ENCODE data around the gene NUDT19.
"Not testable (repeated sequence)": the region's sequence is repeated elsewhere in the genome, so short reads cannot be mapped to it uniquely, and the experiment has no call there.

NUDT19 gene

GRCh38 chr19:32718286-32718685 is 26.7 kb downstream of the NUDT19 start:
- no peak overlapping the region for H3K9ac ChIP-seq (ENCODE audit: low read depth, low read length)
- H3K36me3 ChIP-seq (ENCODE audit: insufficient read depth, low read length), result peaks cover 7% of the 10 kb centered on the region
- no peak overlapping the region for H3K4me3 ChIP-seq (ENCODE audit: low read length)
- no peaks in the 10 kb centered on the region for H3K27me3 ChIP-seq (ENCODE audit: control insufficient read depth, insufficient read depth, low read length)
- no peaks in the 10 kb centered on the region for H3K4me1 ChIP-seq (ENCODE audit: control insufficient read depth, insufficient read depth, low read length)
- H3K4me2 ChIP-seq (ENCODE audit: low read length), result no peak overlapping the region
- no peaks in the 10 kb centered on the region for H3K9me3 ChIP-seq (replicated peaks; ENCODE audit: low read length)

GRCh38 chr19:32719611-32720059 is 28.0 kb downstream of the NUDT19 start, which contains the start of gene TDRD12:
Gene TDRD12 (plus strand): TSS chr19:32719767. CDS start chr19:32720073, 306 bp downstream.
- Histone ChIP-seq H3K4me3 (ENCODE audit: low read length) (no peak within 1 kb of the TSS), H3K9me3 (replicated peaks; ENCODE audit: low read length) (no peaks in the 10 kb centered on the region), H3K4me1 (ENCODE audit: control insufficient read depth, insufficient read depth, low read length) (no peaks in the 10 kb centered on the region), H3K27me3 (ENCODE audit: control insufficient read depth, insufficient read depth, low read length) (no peaks in the 10 kb centered on the region), H3K4me2 (ENCODE audit: low read length) (no peak within 1 kb of the TSS), H3K9ac (ENCODE audit: low read depth, low read length) (no peak within 1 kb of the TSS), H3K36me3 (ENCODE audit: insufficient read depth, low read length) (peaks cover 3% of the 10 kb centered on the region)

- H3K27me3 ChIP-seq (ENCODE audit: control insufficient read depth, insufficient read depth, low read length), result no peaks in the 10 kb centered on the region
- H3K9ac ChIP-seq (ENCODE audit: low read depth, low read length), result no peak overlapping the region
- H3K9me3 ChIP-seq (replicated peaks; ENCODE audit: low read length), result no peaks in the 10 kb centered on the region
- H3K4me2 ChIP-seq (ENCODE audit: low read length), result no peak overlapping the region
- H3K4me1 ChIP-seq (ENCODE audit: control insufficient read depth, insufficient read depth, low read length), result no peaks in the 10 kb centered on the region
- H3K4me3 ChIP-seq (ENCODE audit: low read length), result no peak overlapping the region
- peaks cover 3% of the 10 kb centered on the region for H3K36me3 ChIP-seq (ENCODE audit: insufficient read depth, low read length)
Observed at GRCh38 chr19:32720216-32720935, 28.8 kb downstream of the NUDT19 start.

- no peaks in the 10 kb centered on the region for H3K27me3 ChIP-seq (ENCODE audit: control insufficient read depth, insufficient read depth, low read length)
- peaks cover 3% of the 10 kb centered on the region for H3K36me3 ChIP-seq (ENCODE audit: insufficient read depth, low read length)
- no peaks in the 10 kb centered on the region for H3K9me3 ChIP-seq (replicated peaks; ENCODE audit: low read length)
- H3K9ac ChIP-seq (ENCODE audit: low read depth, low read length), result no peak overlapping the region
- no peaks in the 10 kb centered on the region for H3K4me1 ChIP-seq (ENCODE audit: control insufficient read depth, insufficient read depth, low read length)
- H3K4me2 ChIP-seq (ENCODE audit: low read length), result no peak overlapping the region
- H3K4me3 ChIP-seq (ENCODE audit: low read length), result no peak overlapping the region
Observed at GRCh38 chr19:32720936-32721250, 29.3 kb downstream of the NUDT19 start.

- peaks cover 6% of the 10 kb centered on the region for H3K27me3 ChIP-seq (ENCODE audit: control insufficient read depth, insufficient read depth, low read length)
- H3K4me3 ChIP-seq (ENCODE audit: low read length), result no peak overlapping the region
- no peaks in the 10 kb centered on the region for H3K36me3 ChIP-seq (ENCODE audit: insufficient read depth, low read length)
- no peak overlapping the region for H3K9ac ChIP-seq (ENCODE audit: low read depth, low read length)
- no peaks in the 10 kb centered on the region for H3K4me1 ChIP-seq (ENCODE audit: control insufficient read depth, insufficient read depth, low read length)
- no peak overlapping the region for H3K4me2 ChIP-seq (ENCODE audit: low read length)
- H3K9me3 ChIP-seq (replicated peaks; ENCODE audit: low read length), result no peaks in the 10 kb centered on the region
Observed at GRCh38 chr19:32735936-32736335, 44.3 kb downstream of the NUDT19 start.

- Histone ChIP-seq H3K4me1 (ENCODE audit: control insufficient read depth, insufficient read depth, low read length) (no peaks in the 10 kb centered on the region), H3K4me3 (ENCODE audit: low read length) (no peak overlapping the region), H3K36me3 (ENCODE audit: insufficient read depth, low read length) (no peaks in the 10 kb centered on the region), H3K4me2 (ENCODE audit: low read length) (no peak overlapping the region), H3K9ac (ENCODE audit: low read depth, low read length) (no peak overlapping the region), H3K27me3 (ENCODE audit: control insufficient read depth, insufficient read depth, low read length) (peaks cover 18% of the 10 kb centered on the region), H3K9me3 (replicated peaks; ENCODE audit: low read length) (no peaks in the 10 kb centered on the region)
Observed at GRCh38 chr19:32743021-32743420, 51.4 kb downstream of the NUDT19 start.

GRCh38 chr19:32743447-32743846 is 51.8 kb downstream of the NUDT19 start:
- Histone ChIP-seq H3K9me3 (replicated peaks; ENCODE audit: low read length) (no peaks in the 10 kb centered on the region), H3K36me3 (ENCODE audit: insufficient read depth, low read length) (no peaks in the 10 kb centered on the region), H3K4me3 (ENCODE audit: low read length) (no peak overlapping the region), H3K9ac (ENCODE audit: low read depth, low read length) (no peak overlapping the region), H3K27me3 (ENCODE audit: control insufficient read depth, insufficient read depth, low read length) (peaks cover 21% of the 10 kb centered on the region), H3K4me2 (ENCODE audit: low read length) (no peak overlapping the region), H3K4me1 (ENCODE audit: control insufficient read depth, insufficient read depth, low read length) (no peaks in the 10 kb centered on the region)

GRCh38 chr19:32744555-32745325 is 53.1 kb downstream of the NUDT19 start:
- Histone ChIP-seq H3K4me1 (ENCODE audit: control insufficient read depth, insufficient read depth, low read length) (no peaks in the 10 kb centered on the region), H3K4me2 (ENCODE audit: low read length) (no peak overlapping the region), H3K36me3 (ENCODE audit: insufficient read depth, low read length) (no peaks in the 10 kb centered on the region), H3K9me3 (replicated peaks; ENCODE audit: low read length) (no peaks in the 10 kb centered on the region), H3K9ac (ENCODE audit: low read depth, low read length) (no peak overlapping the region), H3K27me3 (ENCODE audit: control insufficient read depth, insufficient read depth, low read length) (peaks cover 25% of the 10 kb centered on the region), H3K4me3 (ENCODE audit: low read length) (no peak overlapping the region)

GRCh38 chr19:32745594-32746251 is 54.1 kb downstream of the NUDT19 start:
- H3K9ac ChIP-seq (ENCODE audit: low read depth, low read length); H3K36me3 ChIP-seq (ENCODE audit: insufficient read depth, low read length); H3K4me3 ChIP-seq (ENCODE audit: low read length); H3K4me2 ChIP-seq (ENCODE audit: low read length); H3K9me3 ChIP-seq (replicated peaks; ENCODE audit: low read length); H3K4me1 ChIP-seq (ENCODE audit: control insufficient read depth, insufficient read depth, low read length): not testable (repeated sequence)
- H3K27me3 ChIP-seq (ENCODE audit: control insufficient read depth, insufficient read depth, low read length), result peaks cover 25% of the 10 kb centered on the region

- H3K4me1 ChIP-seq (ENCODE audit: control insufficient read depth, insufficient read depth, low read length); H3K4me3 ChIP-seq (ENCODE audit: low read length); H3K4me2 ChIP-seq (ENCODE audit: low read length); H3K9ac ChIP-seq (ENCODE audit: low read depth, low read length); H3K36me3 ChIP-seq (ENCODE audit: insufficient read depth, low read length); H3K9me3 ChIP-seq (replicated peaks; ENCODE audit: low read length): not testable (repeated sequence)
- H3K27me3 ChIP-seq (ENCODE audit: control insufficient read depth, insufficient read depth, low read length), result peaks cover 27% of the 10 kb centered on the region
Observed at GRCh38 chr19:32746631-32747196, 55.1 kb downstream of the NUDT19 start.

- Histone ChIP-seq H3K4me2 (ENCODE audit: low read length) (no peak overlapping the region), H3K27me3 (ENCODE audit: control insufficient read depth, insufficient read depth, low read length) (peaks cover 27% of the 10 kb centered on the region), H3K9ac (ENCODE audit: low read depth, low read length) (no peak overlapping the region), H3K4me1 (ENCODE audit: control insufficient read depth, insufficient read depth, low read length) (no peaks in the 10 kb centered on the region), H3K4me3 (ENCODE audit: low read length) (no peak overlapping the region), H3K36me3 (ENCODE audit: insufficient read depth, low read length) (no peaks in the 10 kb centered on the region), H3K9me3 (replicated peaks; ENCODE audit: low read length) (no peaks in the 10 kb centered on the region)
Observed at GRCh38 chr19:32748497-32748896, 56.9 kb downstream of the NUDT19 start.

All from skeletal muscle satellite cell (primary cell).